GM21825 (cell line): ENCODE measurements around the gene ATCAY.
"Not testable (repeated sequence)": the region's sequence is repeated elsewhere in the genome, so short reads cannot be mapped to it uniquely, and the experiment has no call there.

ENCODE experiments used
- ATAC-seq: cut with Tn5 transposase; IDR thresholded peaks from one replicate; pipeline ENCODE4 v1.9.1; 2021; ENCODE audit warnings: mild to moderate bottlenecking, moderate library complexity; ENCODE audit not compliant: unreplicated experiment

The ATCAY gene

DNA sequence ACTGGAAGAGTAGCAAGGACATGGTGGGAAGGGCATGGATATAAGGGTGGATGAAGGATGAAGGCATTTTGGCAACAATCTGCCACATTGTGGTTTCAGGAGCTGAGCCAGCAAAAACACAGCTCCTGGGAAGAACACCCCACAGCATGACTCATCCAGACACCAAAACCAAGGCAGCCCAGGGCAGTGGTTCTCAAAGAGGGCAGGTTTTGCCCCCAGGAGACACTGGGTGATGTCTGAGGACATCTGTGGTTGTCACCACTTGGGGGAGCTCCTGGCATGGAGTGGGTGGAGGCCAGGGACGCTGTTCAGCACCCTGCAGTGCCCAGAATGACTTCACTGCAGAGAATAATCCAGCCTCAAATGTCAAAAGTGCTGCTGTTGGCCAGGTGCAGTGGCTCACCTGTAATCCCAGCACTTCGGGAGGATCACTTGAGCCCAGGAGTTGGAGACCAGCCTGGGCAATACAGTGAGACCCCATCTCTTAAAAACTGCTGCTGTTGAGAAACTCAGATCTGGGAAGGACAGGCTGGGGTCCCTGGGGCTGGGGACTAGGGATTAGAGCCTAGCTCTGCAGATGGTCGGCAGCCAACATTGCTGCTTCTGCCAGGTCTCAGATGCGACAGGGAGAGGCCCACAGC is 27.8 kb upstream of the ATCAY start:
- ATAC-seq, result no peak

DNA sequence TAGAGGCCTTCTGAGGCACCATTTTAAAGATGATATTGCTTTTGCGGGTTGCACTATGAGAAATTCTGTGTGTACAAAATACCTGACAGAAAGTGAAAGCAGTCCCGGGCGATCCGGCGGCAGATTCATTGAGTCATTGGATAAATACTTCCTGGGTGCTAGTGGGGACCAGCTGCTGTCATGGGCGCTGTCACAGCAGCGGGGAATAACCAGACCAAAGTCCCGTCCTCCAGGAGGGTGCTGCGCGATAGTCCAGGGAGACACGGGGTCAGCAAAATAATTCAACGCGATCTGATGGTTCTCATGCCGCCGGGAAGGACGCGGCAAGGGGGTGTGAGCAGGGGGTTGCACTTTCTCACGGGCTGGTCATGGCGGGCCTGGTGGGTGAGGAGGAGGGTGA is 25.2 kb upstream of the ATCAY start:
- ATAC-seq, result no peak

DNA sequence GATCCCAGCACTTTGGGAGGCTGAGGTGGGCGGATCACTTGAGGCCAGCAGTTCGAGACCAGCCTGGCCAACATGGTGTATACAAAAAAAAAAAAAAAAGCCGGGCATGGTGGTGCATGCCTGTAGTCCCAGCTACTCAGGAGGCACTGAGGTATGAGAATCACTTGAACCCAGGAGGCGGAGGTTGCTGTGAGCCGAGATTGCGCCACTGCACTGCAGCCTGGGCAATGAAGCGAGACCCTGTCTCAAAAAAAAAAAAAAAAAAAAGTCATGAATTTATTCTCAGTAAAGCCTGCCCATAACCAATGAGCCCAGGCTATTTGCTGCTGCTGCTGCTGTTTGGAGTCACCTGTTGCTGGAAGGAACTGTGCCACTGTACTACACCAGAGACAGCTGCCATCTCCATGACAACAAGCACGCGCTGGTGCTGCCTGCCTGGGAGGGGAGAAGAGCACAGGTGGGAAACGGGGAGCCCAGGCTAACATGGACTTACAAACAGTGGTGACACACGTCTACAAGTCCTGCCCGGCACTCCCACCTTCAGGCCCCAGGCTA is 23.0 kb upstream of the ATCAY start:
- ATAC-seq, result no peak

DNA sequence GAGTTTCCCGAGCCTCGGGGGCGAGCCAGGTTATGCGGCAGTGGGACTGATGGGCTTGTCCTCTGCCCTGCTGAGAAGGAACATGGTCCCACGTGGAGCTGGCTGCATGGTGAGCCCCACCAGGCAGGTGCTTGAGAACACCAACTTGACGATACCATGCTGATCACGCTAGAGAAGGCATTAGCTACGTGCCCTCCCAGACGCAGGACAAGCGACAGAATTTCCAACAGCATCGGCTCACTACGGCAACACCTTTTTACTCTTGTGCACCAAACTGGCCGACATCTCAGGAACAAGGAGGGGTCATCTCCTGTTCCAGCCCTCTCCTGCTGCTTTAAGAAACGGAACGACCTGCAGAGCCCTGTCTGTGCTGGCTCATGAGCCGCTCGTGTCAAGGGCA is 20.0 kb upstream of the ATCAY start:
- no peak for ATAC-seq

DNA sequence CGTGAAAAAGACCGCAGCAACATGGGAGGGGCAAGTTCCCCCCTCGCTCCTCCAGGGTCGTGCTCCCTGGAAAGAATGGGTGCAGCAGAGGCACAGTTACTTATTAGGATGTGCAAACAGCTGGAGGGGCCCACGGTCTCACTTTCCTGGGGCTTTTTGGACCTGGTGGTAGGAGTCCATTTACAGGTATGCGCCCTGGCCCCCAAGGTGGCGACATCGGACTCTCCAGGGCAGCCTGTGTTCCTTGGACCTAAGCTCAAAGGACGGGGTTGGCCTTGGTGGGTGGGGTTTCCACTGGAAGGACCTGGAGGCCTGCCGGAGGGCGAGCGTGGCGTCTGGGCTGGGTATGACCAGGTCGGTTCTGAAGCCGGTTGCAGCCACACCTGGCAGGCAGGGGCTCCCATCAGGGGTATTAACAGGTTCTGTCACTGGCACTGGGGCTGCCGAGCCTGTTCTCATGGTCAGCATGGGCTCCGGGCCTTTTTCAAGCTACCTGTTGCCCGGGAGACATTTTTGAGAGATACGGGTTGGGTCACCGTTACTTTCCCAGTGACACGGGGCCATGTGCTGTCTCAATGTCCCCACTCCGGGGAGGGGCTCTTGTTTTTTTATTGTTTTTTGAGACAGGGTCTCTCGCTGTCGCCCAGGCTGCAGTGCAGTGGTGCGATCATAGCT is 17.5 kb upstream of the ATCAY start:
- ATAC-seq, result no peak

DNA sequence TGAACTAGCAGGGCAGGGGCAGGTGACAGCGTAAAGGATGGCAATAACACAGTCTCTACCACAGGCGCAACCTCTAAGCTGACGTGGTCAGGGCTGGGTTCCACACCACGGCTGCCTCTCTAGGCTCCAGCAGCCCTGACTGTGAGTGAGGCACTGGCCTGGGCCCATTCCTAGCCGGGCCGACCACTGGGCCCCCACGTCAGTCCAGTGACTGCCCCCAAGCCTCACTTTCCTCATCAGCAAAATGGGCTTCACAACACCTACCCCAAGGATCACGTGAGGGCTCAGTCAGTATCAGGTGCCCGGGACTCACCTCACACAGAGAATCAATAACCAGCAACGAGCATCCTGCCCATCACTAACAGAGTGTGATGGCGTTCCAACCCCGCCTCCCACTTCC is 16.8 kb upstream of the ATCAY start:
- no peak for ATAC-seq

DNA sequence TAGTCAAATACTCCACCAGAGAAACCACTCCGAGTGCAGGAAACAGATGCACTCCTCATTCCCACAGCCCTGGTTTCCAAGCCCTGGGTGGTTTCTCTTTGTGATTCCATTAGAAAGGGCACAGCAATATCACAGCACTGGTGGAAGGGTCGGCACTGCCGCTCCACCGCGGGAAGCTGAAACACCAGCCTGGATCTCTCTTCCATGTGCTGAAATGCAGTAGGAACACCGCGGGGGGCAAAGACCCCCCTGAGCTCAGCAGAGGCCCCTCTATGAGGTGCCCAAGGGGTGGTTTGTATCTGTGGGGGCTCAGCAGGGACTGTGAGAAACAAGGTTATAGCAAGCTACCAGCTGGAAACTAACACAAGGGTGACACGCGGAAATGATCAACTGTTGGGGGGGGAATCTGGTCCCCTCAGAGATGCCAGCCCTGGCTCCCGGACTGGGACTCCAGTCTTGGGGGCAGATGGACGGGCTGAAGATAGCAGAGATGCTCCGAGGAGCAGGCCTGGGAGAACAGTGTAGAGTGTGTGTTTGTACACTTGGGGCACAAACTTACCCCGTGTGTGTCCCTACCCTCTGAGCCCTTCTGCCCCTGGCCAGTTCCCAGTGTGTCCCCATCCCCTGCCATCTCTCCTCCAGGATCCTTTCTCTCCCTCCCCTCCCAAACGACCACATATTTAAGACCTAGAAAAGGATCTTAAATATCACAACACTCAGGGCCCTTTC is 13.4 kb upstream of the ATCAY start:
- ATAC-seq, result no peak

DNA sequence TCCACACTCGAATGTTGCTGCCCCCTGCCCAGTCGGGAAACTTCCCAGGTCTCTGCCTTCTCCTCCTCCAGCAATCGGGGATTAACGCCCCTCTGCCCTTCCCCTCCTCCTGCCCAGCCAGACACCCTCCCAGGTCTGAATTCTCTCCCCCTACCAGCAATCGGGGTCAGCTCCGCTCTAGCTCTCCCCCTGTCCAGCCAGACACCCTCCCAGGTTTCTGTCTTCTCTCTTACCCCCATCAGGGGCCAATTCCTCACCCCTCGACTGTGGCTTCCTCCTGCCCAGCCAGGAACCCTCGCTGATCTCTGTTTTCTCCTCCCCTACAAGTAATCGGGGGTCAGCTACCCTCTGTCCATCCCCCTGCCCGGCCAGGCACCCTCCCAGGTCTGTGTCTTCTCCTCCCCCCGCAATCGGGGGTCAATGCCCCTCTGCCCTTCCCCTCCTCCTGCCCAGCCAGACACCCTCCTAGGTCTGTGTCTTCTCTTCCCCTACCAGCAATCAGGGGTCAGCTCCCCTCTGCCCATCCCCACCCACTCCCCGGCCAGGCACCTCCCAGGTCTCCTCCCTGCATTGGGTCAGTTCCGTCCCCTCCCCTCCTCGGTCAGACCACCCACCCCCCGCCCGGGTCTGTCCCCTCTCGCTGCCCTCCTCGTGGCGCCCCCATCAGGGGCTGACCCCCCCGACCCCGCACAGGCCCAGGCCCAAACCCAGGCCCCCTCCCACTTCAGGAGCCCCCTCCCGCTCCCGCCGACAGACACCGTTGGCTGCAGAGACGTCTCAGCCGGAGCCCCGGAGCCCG is 12.3 kb upstream of the ATCAY start:
- ATAC-seq, result no peak

DNA sequence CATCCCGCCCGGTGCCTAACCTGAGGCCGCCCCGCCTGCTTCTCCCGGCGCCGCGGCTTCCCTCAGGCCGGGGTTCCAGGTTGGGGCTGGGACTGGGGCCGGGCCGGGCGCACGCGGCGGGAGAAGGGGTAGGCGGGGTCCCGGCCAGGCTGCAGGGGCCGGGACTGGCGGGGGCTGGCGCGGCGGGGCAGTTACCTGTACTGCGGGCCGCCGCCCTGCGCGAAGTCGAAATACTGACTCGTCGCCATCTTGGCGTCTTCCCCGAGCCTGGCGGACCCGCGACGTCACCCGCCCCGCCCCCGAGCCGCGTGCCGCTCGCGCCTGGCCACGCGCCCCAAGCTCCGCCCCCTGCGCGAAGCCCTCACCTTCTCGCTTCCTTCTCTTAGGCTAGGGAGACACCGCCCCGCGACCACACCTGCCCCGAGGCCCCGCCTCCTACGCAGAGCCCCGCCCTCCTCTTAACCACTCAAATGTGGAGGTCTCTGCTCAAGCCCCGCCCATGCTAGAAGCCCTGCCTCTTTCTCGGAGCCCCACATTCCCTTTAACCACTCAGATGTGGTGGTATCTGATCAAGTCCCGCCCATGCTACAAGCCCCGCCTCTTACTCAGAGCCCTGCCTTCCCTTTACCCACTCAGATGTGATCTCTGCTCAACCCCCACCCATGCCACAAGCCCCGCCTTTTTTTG is 11.6 kb upstream of the ATCAY start, which contains the start of gene ZFR2:
Gene ZFR2, minus strand, starts transcription at position 269 of the 687 bp plus-strand sequence. Its CDS starts 21 bp downstream, at position 248.
- ATAC-seq, result no peak

DNA sequence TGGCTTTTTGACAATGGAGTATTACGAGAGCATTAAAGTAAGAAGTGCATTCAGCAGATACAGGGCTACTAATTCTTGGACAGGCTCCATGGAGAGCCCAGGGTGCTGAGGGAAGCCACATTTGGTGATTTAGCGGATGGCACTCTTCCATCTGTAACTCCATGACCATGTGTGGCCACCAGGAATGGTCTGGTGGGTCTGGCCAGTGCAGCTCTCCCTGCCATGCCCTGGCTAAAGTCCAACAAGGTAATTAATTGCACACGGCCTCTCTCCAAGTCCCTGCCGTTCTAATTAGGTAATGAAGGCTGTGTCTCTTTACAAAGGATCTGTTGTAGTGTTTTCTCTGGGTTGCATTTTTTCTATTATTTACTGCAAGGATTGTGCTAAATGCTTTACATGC is 7.3 kb upstream of the ATCAY start:
- no peak for ATAC-seq

DNA sequence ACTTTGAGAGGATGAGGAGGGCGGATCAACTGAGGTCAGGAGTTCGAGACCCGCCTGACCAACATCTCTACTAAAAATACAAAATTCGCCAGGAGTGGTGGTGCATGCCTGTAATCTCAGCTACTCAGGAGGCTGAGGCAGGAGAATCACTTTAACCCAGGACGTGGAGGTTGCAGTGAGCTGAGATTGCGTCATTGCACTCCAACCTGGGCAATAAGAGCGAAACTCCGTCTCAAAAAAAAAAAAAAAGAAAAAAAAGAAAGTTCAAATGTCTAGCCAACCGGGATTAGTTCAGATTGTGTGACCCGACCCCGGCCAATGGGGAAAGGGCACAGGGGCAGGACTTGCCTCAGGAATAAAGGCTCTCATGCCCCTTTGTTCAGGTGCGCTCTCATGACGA is 5.8 kb upstream of the ATCAY start:
- not testable (repeated sequence) for ATAC-seq

DNA sequence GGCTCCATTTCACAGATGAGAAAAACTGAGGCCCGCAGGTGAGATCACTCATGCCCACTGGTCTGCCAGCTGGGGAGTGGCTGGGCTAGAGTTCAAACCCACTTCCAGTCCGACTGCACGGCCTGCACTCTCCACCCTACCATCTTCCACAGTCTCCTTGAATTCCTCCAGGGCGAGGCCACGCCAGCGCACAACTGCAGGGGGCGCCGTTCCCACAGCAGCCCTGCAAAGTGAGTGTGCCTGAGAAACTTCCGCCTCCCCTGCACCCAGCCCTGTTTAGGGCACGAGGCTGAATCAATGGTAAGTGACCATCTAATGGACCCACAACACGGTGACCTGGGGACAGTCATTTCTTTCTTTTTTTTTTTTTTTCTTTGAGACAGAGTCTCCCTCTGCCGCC is 829 bp upstream of the ATCAY start:
- no peak for ATAC-seq

DNA sequence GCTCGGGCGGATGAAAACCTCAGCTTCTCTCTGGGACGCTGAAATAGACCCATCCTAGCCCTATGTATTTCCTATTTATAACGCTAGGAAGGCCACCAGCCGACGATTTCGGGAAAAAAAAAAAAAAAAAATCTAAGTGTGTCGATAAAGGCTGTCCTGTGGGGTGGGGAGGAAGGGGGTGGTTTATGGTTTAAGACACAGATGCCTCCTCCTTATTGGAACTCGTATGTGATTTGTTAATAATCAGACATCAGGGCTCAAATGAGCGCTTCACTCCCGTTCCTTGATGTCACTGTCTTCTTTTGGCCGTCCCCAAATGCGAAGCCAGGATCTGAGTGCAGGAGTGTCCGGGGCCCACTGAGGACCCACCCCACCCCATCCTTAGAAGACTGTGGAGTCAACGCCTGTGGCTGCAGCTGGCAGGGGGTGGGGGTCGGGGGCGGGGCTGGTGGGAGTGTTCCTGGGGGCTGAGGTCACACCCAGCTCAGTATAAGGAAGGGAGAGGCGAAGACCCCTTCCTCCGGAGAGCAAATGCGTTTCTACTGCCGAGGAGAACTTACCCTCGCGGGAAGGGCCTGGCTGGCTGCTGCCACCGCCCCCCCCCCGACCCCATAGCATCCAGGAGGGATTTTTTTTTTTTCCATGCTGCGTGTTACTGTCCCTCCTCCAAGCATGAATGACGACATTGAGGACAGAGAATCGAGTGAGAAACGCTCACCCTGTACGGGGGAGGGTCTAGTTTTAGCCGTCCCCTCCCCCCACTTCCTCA is 971 bp downstream of the ATCAY start:
- ATAC-seq, result no peak

DNA sequence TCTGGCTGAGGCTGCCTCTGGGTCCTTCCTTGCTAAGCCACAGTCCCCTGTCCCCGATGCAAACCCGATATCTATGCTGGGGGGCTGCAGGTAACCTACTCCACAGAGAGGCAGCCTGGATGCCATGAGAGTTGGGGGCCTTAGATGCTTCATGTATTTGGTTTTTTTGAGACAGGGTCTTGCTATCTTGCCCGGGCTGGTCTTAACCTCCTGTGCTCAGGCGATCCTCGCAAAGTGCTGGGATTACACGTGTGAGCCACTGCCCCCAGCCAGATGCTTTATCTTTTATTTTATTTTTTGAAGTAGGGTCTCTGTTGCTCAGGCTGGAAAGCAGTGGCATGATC is 1.5 kb downstream of the ATCAY start:
- ATAC-seq, result no peak

DNA sequence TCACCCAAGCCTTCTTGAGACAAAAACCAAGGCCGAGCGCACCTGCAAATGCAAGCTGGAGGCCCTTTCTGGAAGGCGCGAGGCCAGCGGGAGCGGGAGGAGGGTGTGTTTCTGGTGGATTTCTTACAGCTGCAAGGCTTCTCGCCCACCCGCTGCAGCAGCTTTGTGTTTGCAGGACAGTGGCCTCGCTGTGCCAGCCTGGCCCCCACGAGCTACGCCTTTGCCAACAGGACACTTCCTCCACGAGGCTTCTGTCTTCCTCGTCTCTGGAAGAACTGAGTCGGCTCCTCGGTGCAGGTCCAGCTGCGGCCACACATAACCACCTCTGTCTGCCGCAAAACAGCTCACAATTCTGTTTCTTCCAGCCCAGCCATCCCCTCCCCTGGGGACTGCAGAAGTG is 10.1 kb downstream of the ATCAY start:
- ATAC-seq, result no peak

DNA sequence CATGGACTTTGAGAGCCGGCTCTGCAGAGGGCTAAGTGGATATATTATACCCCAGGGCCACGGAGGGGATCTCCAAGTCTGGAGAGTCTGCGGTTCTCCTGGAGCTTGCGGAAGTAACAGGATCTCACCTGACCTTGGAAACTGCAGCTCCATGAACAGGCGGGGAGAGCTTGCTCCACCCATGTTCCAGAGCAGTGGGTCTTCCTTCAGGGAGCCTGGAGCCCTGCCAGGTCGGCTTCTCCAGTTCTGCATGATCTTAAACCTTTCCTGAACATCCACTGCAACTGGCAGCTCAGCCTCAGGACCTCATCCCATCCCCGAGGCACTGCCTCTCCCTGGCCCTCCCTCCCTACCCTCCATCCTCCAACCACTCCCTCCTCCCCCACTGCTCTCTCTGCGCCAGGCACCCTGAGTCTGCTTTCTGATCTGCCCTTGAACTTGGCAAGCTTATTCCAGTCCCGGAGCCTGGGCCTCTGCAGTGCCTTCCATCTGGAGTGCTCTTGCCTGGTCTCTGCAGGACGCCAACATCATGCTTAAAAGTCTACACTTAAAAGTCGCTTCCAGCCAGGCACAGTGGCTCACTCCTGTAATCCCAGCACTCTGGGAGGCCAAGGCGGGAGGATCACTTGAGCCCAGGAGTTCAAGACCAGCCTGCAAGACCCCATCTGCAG is 13.2 kb downstream of the ATCAY start:
- no peak for ATAC-seq

DNA sequence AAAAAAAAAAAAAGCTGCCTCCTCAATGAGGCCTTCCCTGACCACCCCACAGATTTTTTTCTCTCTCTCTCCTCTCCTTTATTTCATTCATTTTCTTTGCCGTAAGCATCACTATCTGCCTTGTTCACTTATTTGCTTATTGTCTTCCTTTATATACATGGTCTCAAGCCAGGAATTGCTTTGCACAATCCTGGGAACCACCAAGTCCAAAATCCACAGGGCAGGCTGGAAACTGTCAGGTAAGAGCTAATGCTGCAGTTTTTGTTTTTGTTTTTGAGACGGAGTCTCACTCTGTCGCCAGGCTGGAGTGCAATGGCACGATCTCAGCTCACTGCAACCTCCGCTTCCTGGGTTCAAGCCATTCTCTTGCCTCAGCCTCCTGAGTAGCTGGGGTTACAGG is 14.5 kb downstream of the ATCAY start:
- ATAC-seq, result not testable (repeated sequence)

DNA sequence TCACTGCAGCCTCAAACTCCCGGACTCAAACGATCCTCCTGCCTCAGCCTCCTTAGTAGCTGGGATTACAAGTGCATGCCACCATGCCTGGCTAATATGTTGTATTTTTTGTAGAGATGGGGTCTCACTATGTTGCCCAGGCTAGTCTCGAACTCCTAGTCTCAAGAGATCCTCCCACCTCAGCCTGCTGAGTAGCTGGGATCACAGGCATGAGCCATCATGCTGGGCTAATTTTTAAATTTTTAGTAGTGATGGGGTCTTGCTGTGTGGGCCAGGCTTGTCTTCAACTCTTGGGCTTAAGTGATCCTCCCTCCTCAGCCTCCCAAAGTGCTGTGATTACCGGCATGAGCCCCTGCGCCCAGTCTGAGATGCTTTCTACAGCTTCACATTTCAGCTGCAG is 15.3 kb downstream of the ATCAY start:
- ATAC-seq, result no peak

DNA sequence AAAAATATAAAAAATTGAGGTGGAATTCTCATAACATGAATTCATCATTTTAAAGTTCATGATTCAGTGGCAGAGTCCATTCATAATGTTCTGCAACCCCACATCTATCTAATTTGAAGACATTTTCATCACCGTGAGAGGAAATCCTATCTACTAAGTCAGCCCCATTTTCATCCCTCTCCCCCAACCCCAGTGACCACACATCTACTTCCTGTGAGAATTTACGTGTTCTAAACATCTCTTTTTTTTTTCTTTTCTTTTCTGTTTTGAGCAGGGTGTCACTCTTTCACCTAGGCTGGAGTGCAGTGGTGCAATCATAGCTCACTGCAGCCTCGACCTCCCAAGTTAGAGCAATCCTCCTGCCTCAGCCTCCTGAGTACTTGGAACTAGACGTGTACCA is 17.5 kb downstream of the ATCAY start:
- ATAC-seq, result no peak
